Astrocyte of the cerebellum (primary cell): ENCODE measurements around the gene BICDL1.

Experiments
- DNase-seq: peaks from one replicate; pipeline ENCODE4 v3.0.0-alpha.2; 2011; ENCODE audit warnings: low read depth
- H3K4me3 ChIP-seq: 2 replicates; pipeline ENCODE4 v1.5.1; 2011; ENCODE audit warnings: mild to moderate bottlenecking, low read depth, low read length, moderate library complexity
- CTCF ChIP-seq: IDR thresholded peaks from 2 replicates; pipeline ENCODE4 v1.5.1; 2012; ENCODE audit warnings: low read length, low read depth, moderate library complexity, mild to moderate bottlenecking; ENCODE audit errors: missing control alignments
- in situ Hi-C: cut with HindIII; loops from 2 replicates; pipeline ENCODE4 v1.10.0; 2017; ENCODE audit warnings: low sequenced_read_pairs

BICDL1 gene

GRCh38 chr12:120130011-120130410 lies 141.0 kb downstream of the BICDL1 start:
- no peak overlapping the region for H3K4me3 ChIP-seq
- no peak for TF ChIP-seq CTCF
- in situ Hi-C loops: no loop called here
- no peak for DNase-seq

- in situ Hi-C loops: no loop called here
- TF ChIP-seq CTCF: no peak
- DNase-seq: no peak
- H3K4me3 ChIP-seq: no peak overlapping the region
Measured at GRCh38 chr12:120131116-120131515, 142.1 kb downstream of the BICDL1 start.

- no peak for TF ChIP-seq CTCF
- no peak for DNase-seq
- no peak overlapping the region for H3K4me3 ChIP-seq
- in situ Hi-C loops: no loop called here
Measured at GRCh38 chr12:120132054-120132836, 143.2 kb downstream of the BICDL1 start.

GRCh38 chr12:120132863-120133385 lies 143.9 kb downstream of the BICDL1 start:
- in situ Hi-C loops: no loop called here
- TF ChIP-seq CTCF: no peak
- no peak for DNase-seq
- H3K4me3 ChIP-seq: no peak overlapping the region

GRCh38 chr12:120134307-120134980 lies 145.4 kb downstream of the BICDL1 start:
- in situ Hi-C loops: no loop called here
- no peak for TF ChIP-seq CTCF

GRCh38 chr12:120136093-120136770 lies 147.2 kb downstream of the BICDL1 start:
- no peak for TF ChIP-seq CTCF
- in situ Hi-C loops: no loop called here
- no peak for DNase-seq
- no peak overlapping the region for H3K4me3 ChIP-seq

More at GRCh38 chr12:120134307-120134980, 145.4 kb downstream of the BICDL1 start:
- no peak overlapping the region for H3K4me3 ChIP-seq
- no peak for DNase-seq
